NCI-H2107 treated with DMSO at 0.1 percent for 48 hours (cell line): Measurements from ENCODE around the gene TRAF1.

Experiments
- DNase-seq: peaks from one replicate; lab custom pipeline; 2025; ENCODE audit not compliant: unreplicated experiment; lab: John Stamatoyannopoulos, UW

TRAF1 gene

GRCh38 chr9:120890320-120891244 lies 36.0 kb downstream of the TRAF1 start:
- DNase-seq: no peak

DNA sequence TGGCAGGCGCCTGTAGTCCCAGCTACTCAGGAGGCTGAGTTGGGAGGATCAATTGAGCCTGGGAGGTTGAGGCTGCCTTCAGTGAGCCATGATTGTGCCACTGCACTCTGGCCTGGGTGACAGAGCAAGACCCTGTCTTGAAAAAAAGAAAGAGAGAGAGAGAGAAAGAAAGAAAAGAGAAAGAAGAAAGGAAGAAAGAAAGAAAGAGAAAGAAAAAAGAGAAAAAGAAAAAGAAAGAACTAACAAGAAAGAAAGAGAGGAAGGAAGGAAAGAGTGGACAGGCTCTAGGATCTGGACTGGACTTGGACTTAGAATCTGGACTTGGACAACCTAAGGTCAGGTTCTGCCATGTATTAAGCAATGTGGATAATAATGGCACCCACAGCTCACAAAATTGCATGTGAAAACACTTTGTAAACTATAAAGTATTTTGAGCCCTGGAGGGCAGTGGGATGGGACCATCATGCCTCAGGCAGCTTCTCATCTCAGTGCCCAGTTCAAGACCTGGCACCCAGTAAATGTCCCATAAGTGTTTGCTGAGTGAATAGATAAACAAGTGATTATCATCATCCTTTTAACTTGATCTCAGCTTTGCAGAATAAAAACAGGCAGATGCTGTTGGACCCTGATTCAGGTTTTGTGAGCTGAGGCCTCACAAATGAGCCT lies 36.9 kb downstream of the TRAF1 start:
- no peak for DNase-seq

- DNase-seq: no peak
Measured at GRCh38 chr9:120888626-120889025, 38.0 kb downstream of the TRAF1 start.

DNA sequence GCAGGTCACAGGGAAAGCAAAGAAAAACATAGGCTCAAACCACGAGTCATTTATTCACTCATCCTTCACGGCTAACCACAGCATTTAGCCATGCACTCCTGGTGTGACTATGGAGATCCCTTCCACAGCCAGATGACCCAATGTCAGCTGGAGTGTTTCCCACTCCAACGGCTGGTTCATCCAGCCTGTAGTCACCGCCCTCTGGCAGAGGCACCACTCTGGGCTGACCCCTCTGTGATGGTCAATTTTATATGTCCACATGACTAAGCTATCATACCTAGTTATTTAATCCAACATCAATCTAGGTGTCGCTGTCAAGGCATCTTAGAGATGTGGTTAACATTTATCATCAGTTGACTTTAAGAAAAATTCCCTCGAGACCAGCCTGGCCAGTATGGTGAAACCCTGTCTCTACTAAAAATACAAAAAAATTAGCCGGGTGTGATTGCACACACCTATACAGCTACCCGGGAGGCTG lies 40.1 kb downstream of the TRAF1 start:
- no peak for DNase-seq

DNA sequence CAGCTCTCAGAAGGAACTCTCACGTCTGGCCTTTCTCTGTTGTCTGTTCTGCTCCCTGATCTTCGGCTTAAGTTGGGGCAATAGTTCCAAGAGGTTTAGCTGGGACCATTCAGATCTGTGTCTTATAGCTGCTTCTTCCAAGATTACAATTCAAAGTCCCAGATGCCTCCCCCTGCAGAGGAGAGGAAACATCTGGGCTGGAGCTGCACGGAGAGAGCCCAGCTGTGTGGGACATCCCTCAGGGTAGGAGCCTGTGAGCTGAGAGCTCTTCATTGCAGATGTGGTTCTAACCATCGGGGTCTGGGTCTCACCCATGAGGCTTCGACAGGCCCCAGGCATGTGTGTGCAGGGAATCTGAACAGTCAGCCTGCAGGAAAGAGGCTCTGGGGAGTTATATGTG lies 40.6 kb downstream of the TRAF1 start:
- no peak for DNase-seq

GRCh38 chr9:120885457-120885856 lies 41.1 kb downstream of the TRAF1 start:
- no peak for DNase-seq

- DNase-seq: no peak
Measured at GRCh38 chr9:120883608-120883996, 43.0 kb downstream of the TRAF1 start.

GRCh38 chr9:120882935-120883607 lies 43.5 kb downstream of the TRAF1 start:
- DNase-seq: peak; percentile 58

DNA sequence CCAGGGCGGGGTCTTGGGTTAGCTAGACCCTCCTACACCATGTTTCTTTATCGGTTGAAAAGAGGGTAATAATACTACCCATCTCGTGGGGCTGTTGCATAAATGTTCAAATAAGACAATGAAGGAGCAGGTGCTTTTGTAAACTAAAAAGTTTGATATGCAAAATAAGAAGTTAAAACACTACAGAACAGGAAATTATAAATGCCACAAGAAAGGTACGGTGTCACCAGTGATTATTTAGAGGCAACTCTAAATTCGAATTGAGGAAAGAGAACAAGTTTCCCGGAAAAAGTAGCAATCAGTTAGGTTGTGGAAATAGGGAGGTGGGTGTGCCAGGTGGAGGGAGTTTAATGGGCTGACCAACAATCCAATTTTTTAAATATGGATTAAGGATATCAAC lies 47.1 kb downstream of the TRAF1 start:
- no peak for DNase-seq

GRCh38 chr9:120878188-120879130 lies 48.1 kb downstream of the TRAF1 start:
- DNase-seq: no peak

DNA sequence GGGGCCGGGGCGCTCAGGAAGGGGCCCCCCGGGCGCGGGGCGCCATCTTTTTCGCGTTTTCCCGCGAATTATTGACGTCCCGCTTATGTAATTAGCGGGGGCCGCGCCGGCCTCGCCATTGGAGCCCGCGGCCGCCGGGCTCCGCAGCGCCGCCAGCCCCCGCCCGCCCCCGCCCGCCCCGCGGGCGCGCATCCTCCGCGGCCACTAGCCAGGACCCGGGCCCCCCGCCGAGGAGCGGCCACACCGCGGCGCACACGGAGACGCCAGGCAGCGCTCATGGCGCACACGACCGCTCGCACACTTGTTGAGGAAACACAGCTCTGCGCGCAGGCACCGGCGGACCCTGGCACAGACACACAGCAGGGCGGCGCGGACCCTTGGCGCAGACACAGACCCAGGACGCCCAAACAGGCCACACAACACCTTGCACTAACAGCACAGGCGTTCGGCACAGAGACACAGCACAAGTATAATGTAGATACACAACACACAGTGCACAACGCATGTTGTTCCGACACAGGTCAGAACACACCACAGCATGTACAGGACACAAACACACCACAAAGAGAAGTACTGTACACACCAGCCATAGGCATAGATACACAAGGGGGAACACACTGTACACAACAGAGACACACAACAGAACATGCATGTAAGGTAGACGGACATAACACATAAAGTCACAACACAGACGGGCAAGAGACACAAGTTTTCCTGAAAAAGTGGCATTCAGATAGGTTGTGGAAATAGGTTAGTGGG lies 49.1 kb downstream of the TRAF1 start:
- DNase-seq: no peak

DNA sequence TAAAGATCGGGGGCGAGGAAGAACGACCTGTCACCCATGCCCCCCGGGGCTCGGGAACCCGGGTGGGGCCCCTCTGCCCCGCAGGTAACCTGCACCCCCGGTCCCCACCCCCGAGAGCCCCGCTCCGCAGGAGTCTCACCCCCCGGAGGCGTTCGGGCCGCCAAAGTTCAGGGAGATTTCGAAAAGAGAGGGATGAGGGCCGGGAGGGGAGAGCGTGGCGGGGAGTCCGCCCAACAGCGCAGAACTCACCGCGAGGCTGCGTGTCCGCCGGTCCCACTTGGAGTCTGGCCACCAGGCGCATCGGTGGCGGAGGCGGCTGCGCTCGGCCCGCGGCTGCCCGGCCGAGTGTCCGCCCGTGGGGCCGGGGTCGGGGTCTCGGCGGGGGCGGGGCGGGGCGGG lies 49.8 kb downstream of the TRAF1 start, which contains the start of gene PHF19:
PHF19 (minus strand) TSS at position 347 of the 399 bp plus-strand sequence. CDS start 2,447 bp downstream, outside the sequence.
- DNase-seq: no peak

DNA sequence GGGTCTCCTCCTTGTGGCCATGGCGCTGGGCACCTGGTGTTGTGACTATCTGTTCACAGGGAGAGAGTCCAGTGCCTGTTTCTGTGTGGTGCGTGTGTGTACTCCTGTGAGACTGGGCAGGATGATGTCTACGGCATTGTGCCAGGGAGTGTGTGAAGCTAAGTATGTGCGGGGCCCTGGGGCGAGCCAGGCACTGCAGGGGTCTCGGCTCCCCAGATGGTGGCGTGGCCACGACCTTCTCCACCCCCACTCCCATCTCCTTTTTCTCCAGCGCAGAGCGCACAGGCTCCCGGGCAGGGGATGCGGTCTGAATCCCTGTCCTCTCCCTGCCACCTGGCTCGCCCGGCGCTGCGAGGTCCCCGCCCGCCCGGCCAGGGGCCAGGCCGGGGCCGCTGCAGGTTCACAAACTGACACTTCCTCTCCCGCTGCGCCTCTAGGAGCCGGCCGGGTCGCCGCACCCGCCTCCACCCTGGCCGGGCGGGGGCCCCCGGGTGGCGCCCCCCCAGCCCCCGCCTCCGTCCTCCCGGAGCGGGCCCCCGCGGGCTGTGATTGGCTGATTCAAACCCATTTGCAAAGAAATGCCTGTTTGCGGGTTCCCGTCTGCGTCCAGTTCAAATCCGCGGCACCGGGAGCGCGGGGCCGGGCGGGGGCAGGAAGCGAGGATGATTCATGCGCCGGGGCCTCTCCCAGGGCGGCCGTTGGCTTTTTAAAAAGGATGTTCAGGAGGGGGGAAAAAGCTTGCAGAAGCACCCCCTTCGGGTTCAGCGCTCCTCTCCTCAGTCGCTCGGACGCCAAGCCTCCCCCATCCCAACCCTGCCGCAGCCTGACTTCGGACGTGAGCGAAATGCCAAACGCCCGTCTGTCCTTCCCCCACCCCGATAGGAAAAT lies 50.4 kb downstream of the TRAF1 start:
- peak; percentile 40 for DNase-seq

GRCh38 chr9:120875643-120875953 lies 51.0 kb downstream of the TRAF1 start:
- DNase-seq: no peak

DNA sequence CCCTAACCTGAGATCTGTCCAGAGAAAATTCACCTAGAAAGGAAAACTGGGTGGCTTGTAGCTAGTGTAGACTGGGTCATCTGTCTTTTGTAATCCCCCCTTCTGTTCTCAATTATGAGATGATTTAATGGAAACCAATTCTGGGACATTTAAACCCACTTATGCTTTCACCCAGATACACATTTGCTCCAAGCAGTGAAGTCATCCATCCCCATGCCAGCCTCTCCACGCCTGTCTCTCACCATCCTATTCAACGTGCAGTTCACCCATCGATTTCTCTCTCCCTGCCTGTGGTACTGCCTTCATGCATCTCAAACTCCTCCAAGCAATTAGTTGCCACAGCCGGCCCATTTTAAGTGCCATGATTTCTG lies 51.4 kb downstream of the TRAF1 start:
- no peak for DNase-seq

- no peak for DNase-seq
Measured at GRCh38 chr9:120874226-120875194, 52.1 kb downstream of the TRAF1 start.

GRCh38 chr9:120873512-120873911 lies 53.1 kb downstream of the TRAF1 start:
- no peak for DNase-seq
